Activated B cell treated with CpG ODN at 0.5 μM for 24 hours (primary cell): ENCODE results near the gene SH3RF3. TPM values are rescaled to one million over a fixed set of nuclear protein-coding genes. Genes with fewer than 3 reads are reported as not detected.

Source experiments
- ATAC-seq: fragments of 200-7000 bp; cut with Tn5 transposase; one replicate; pipeline ENCODE4 v1.10.0; 2021; ENCODE audit warnings: low read depth, mild to moderate bottlenecking, moderate library complexity
- CTCF ChIA-PET: fragments of 350-600 bp; sonication (Branson Sonifier 250); formaldehyde crosslinking; loops from one replicate; lab custom pipeline; 2021; ENCODE audit warnings: antibody characterized with exemption; lab: Charles Lee
- POLR2A ChIA-PET: fragments of 350-600 bp; sonication (Branson Sonifier 250); formaldehyde crosslinking; loops from one replicate; lab custom pipeline; 2021; ENCODE audit warnings: antibody characterized with exemption; lab: Charles Lee
- DNase-seq: peaks from one replicate; pipeline ENCODE4 v3.0.0; 2022
- H3K27ac Mint-ChIP-seq: one replicate; pipeline ENCODE4 v1.8.0; 2020; ENCODE audit warnings: mixed read lengths
- H3K27me3 Mint-ChIP-seq: one replicate; pipeline ENCODE4 v1.8.0; 2021; ENCODE audit warnings: mixed read lengths
- H3K36me3 Mint-ChIP-seq: one replicate; pipeline ENCODE4 v1.8.0; 2021; ENCODE audit warnings: low read depth, mixed read lengths
- H3K4me1 Mint-ChIP-seq: one replicate; pipeline ENCODE4 v1.8.0; 2021; ENCODE audit warnings: mixed read lengths
- H3K4me3 Mint-ChIP-seq: one replicate; pipeline ENCODE4 v1.8.0; 2020; ENCODE audit warnings: mild to moderate bottlenecking, mixed read lengths
- H3K9me3 Mint-ChIP-seq: one replicate; pipeline ENCODE4 v1.8.0; 2020; ENCODE audit warnings: mixed read lengths
- CTCF ChIP-seq: fragments of 200-600 bp; IDR thresholded peaks from one replicate; pipeline ENCODE4 v1.8.0; 2022; ENCODE audit warnings: antibody characterized with exemption, mild to moderate bottlenecking
- intact Hi-C: fragments of 100-400 bp; cut with micrococcal nuclease; formaldehyde crosslinking; loops from one replicate; pipeline ENCODE4 v1.15.1; 2024
- total RNA-seq: library from RNA; stranded (reverse); gene quantifications from 2 replicates; pipeline ENCODE4 v1.2.3, GENCODE V29; 2022

The SH3RF3 gene
- total RNA-seq, 1 donor from 2014 or later = 0.09 TPM

DNA sequence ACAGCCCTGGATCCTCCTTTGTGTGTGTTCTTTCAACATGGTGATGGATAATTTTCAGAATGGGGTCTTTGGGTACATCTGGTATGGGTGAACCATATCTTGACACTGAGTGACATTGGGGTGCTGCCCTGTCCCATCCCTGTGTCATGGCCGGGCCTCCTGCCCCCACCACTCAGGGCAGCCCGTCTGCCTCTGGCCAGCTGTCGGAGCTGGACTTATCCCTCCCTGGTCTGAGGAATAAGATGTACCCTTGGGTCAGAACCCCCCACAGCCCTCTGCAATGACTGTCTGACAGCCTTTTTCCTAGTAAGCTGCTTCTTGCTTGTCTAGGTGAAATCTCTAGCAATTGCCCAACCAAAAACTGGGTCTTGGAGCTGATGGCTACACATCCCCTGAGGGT is 142.9 kb downstream of the SH3RF3 start:
- ChIA-PET CTCF (no interaction called here), POLR2A (no interaction called here)
- ATAC-seq = no peak
- DNase-seq = no peak
- intact Hi-C loops = no loop called here
- H3K27me3 Mint-ChIP-seq = peaks cover 3% of the 10 kb centered on the region
- H3K36me3 Mint-ChIP-seq = no peaks in the 10 kb centered on the region
- no peaks in the 10 kb centered on the region for H3K4me1 Mint-ChIP-seq
- no peak overlapping the region for H3K27ac Mint-ChIP-seq
- no peak overlapping the region for H3K4me3 Mint-ChIP-seq
- TF ChIP-seq CTCF = no peak
- no peaks in the 10 kb centered on the region for H3K9me3 Mint-ChIP-seq

GRCh38 chr2:109272461-109272860 is 143.5 kb downstream of the SH3RF3 start:
- H3K36me3 Mint-ChIP-seq = no peaks in the 10 kb centered on the region
- peaks cover 3% of the 10 kb centered on the region for H3K27me3 Mint-ChIP-seq
- no peaks in the 10 kb centered on the region for H3K4me1 Mint-ChIP-seq
- DNase-seq (no peak), ATAC-seq (no peak)
- no peaks in the 10 kb centered on the region for H3K9me3 Mint-ChIP-seq
- intact Hi-C loops = no loop called here
- ChIA-PET CTCF (no interaction called here), POLR2A (no interaction called here)
- no peak for TF ChIP-seq CTCF
- H3K27ac Mint-ChIP-seq = no peak overlapping the region
- H3K4me3 Mint-ChIP-seq = no peak overlapping the region

- ATAC-seq = no peak
- ChIA-PET POLR2A (no interaction called here), CTCF (no interaction called here)
- H3K9me3 Mint-ChIP-seq = no peaks in the 10 kb centered on the region
- H3K27ac Mint-ChIP-seq = no peak overlapping the region
- no peak for DNase-seq
- H3K36me3 Mint-ChIP-seq = no peaks in the 10 kb centered on the region
- H3K27me3 Mint-ChIP-seq = peaks cover 3% of the 10 kb centered on the region
- intact Hi-C loops = no loop called here
- H3K4me1 Mint-ChIP-seq = no peaks in the 10 kb centered on the region
- no peak overlapping the region for H3K4me3 Mint-ChIP-seq
- TF ChIP-seq CTCF = no peak
These were observed 146.4 kb downstream of the SH3RF3 start for GRCh38 chr2:109275120-109276012.

DNA sequence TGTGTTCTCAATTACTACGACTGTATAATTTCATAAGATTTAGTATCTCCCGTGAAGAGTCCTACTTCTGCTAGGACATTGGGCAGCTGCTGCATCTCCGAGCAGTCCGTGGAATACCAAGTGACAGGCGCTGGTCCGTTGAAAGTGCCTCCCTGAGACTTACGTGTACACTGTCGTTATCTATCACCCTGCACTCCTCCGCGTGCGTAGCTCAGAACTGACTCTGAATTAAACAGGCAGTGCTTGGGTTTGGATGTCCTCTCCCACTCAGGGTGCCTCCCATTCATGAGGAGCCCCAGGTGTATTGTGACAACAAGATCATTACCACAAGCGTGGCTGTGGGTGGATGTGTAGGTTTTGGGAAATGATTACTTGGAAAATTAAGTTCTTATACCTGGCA is 148.4 kb downstream of the SH3RF3 start:
- no peak overlapping the region for H3K4me3 Mint-ChIP-seq
- TF ChIP-seq CTCF = no peak
- H3K27me3 Mint-ChIP-seq = peaks cover 2% of the 10 kb centered on the region
- DNase-seq (no peak), ATAC-seq (no peak)
- no peak overlapping the region for H3K27ac Mint-ChIP-seq
- ChIA-PET CTCF (no interaction called here), POLR2A (no interaction called here)
- H3K36me3 Mint-ChIP-seq = no peaks in the 10 kb centered on the region
- intact Hi-C loops = no loop called here
- no peaks in the 10 kb centered on the region for H3K9me3 Mint-ChIP-seq
- no peaks in the 10 kb centered on the region for H3K4me1 Mint-ChIP-seq

GRCh38 chr2:109279243-109279860 is 150.3 kb downstream of the SH3RF3 start:
- Mint-ChIP-seq H3K27ac (no peak overlapping the region), H3K36me3 (no peaks in the 10 kb centered on the region), H3K9me3 (no peaks in the 10 kb centered on the region), H3K27me3 (peaks cover 1% of the 10 kb centered on the region), H3K4me1 (no peaks in the 10 kb centered on the region), H3K4me3 (no peak overlapping the region)
- TF ChIP-seq CTCF = no peak
- intact Hi-C loops = no loop called here
- DNase-seq = no peak
- POLR2A ChIA-PET = no interaction called here
- no peak for ATAC-seq
- CTCF ChIA-PET = no interaction called here
